Measurements from ENCODE around the gene LFNG. TPM values are rescaled to one million over a fixed set of nuclear protein-coding genes. Genes with fewer than 3 reads are reported as not detected.

Gene LFNG
- total and polyA plus RNA-seq, 2 donors (not counting 1 experiment from before 2014, with no cell fraction given) = 73.3 to 208 TPM

- 78% methylated on average over 28 of the region's 28 CpGs for WGBS (ENCODE audit: insufficient coverage)
- H3K27ac ChIP-seq (ENCODE audit: low read length in 2 of 2) = no peak overlapping the region
- H2AFZ ChIP-seq (ENCODE audit: insufficient read depth, low read depth, low read length, poor library complexity, severe bottlenecking) = peak overlapping the region; percentile 54
- peaks cover 11 to 16% of the 10 kb centered on the region in 2 donors for H3K4me1 ChIP-seq (ENCODE audit: control insufficient read depth in 2 of 2, insufficient read depth in 2 of 2, low read length in 2 of 2)
- H3K27me3 Mint-ChIP-seq = no peaks in the 10 kb centered on the region
- DNase-seq (peak; percentile 39), ATAC-seq (ENCODE audit: low read depth) (peak; percentile 76)
- no peaks in the 10 kb centered on the region for H4K20me1 ChIP-seq (ENCODE audit: control insufficient read depth, insufficient read depth, low read length, poor library complexity, severe bottlenecking)
- TF ChIP-seq CTCF (IDR thresholded peaks at IDR 0.05) (no peak), EZH2 (IDR thresholded peaks at IDR 0.05; ENCODE audit: borderline replicate concordance, insufficient read depth, low read depth, low read length, poor library complexity, severe bottlenecking) (no peak)
- no peaks in the 10 kb centered on the region for H3K36me3 ChIP-seq (replicated peaks in 1 of 2; ENCODE audit: control extremely low read depth in 1 of 2, control insufficient read depth in 1 of 2, extremely low read depth in 1 of 2, insufficient read depth in 2 of 2, low read length in 1 of 2)
- H3K79me2 ChIP-seq (ENCODE audit: control insufficient read depth, insufficient read depth, low read length) = no peaks in the 10 kb centered on the region
- peaks cover 21% of the 10 kb centered on the region for H3K4me1 Mint-ChIP-seq
- H3K4me2 ChIP-seq (replicated peaks; ENCODE audit: low read depth, low read length, poor library complexity, severe bottlenecking) = peak overlapping the region; percentile 74
- no peaks in the 10 kb centered on the region for H3K9me3 ChIP-seq (ENCODE audit: control extremely low read depth in 1 of 3, control insufficient read depth in 2 of 3, insufficient read depth in 1 of 3, low read length in 2 of 3)
- no peak overlapping the region for H3K4me3 ChIP-seq (ENCODE audit: control extremely low read depth in 1 of 5, extremely low read depth in 1 of 5, insufficient read depth in 1 of 5, low read depth in 2 of 5, low read length in 4 of 5)
- ChIA-PET CTCF (interaction anchor here (0.6 to 3.7 kb wide), 15 partner anchors 37 to 1046 kb away, joined by 3 to 29 read pairs (median 3); no protein-coding TSS in a partner anchor), POLR2A (interaction anchor here (0.6 to 1.4 kb wide), 2 partner anchors 56 to 526 kb away, joined by 3 to 5 read pairs; no protein-coding TSS in a partner anchor)
- H3K27ac Mint-ChIP-seq = no peak overlapping the region
- intact Hi-C loops (cut with micrococcal nuclease) = loop anchor here (1.0 to 2.0 kb wide), 2 partner anchors 114 to 143 kb away; no protein-coding TSS in a partner anchor
- H3K9me3 Mint-ChIP-seq (ENCODE audit: insufficient read depth) = no peaks in the 10 kb centered on the region
- peak overlapping the region; percentile 34 for H3K9ac ChIP-seq (ENCODE audit: low read length)
- H3K4me3 Mint-ChIP-seq = peak overlapping the region; percentile 52
- H3K27me3 ChIP-seq (replicated peaks in 1 of 4; ENCODE audit: control extremely low read depth in 1 of 4, control insufficient read depth in 3 of 4, insufficient read depth in 4 of 4, low read length in 3 of 4) = no peaks in the 10 kb centered on the region
Observed at GRCh38 chr7:2566890-2567678, 47.5 kb downstream of the LFNG start.

All from B cell (primary cell).